HG03378 (cell line): ENCODE measurements around the gene MACROD2.
"Not testable (repeated sequence)": the region's sequence is repeated elsewhere in the genome, so short reads cannot be mapped to it uniquely, and the experiment has no call there.

Experiments used
- ATAC-seq: cut with Tn5 transposase; IDR thresholded peaks from one replicate; pipeline ENCODE4 v1.9.1; 2021; ENCODE audit warnings: mild to moderate bottlenecking, moderate library complexity; ENCODE audit not compliant: unreplicated experiment

Gene MACROD2

DNA sequence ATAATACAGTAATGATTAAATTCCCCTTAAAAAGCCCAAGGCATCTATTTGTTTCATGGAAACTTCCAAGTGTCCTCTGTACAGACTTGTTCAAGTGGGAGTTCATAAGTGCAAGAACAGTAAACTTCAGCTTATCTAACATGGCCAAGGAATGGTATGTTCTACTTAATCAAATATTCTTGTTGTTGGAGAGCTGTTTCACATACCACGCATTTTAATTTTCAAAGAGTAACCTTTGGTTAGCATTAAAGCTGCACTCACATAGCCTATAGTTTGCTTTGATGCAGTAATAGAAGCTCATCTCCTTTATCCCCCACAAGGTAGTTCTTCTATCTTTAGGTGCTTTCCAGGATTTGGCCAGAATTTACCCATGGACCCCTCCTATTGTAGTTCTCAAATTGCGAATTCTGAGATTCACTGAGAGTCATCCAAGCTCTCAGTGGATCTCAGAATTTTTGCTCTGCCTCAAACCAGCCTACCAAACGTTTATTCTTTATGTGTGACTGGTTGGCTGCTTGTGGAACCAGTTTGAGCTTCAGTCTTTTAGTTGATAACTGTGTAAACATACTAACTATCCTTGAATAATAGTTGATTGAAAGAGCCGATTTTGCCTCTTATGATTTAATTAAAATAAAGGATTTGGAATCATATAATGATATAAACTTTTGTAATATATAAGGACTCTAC is 1010.1 kb downstream of the MACROD2 start:
- ATAC-seq = no peak

- no peak for ATAC-seq
These were observed 1016.3 kb downstream of the MACROD2 start for GRCh38 chr20:15011631-15012030.

DNA sequence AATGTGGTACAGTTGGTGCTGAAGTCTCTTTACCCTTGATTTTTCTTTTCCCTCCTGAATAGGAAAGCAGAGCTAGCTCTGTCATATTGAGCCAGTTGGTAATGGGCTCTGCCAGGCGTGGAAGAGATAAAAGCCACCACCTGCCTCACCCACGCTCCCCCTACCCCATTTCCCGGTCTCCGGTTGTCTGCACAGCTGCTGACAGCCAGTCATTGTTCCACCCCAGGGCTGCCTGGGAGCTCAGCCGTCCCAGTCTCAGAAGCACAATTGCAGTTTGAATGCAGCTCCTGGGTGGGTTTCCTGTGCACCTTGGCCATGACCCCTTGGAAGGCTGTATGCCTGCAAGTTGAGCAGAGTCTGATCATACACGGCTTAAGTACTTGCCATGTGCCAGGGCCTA is 1017.2 kb downstream of the MACROD2 start:
- no peak for ATAC-seq

GRCh38 chr20:15016875-15017274 is 1021.6 kb downstream of the MACROD2 start:
- ATAC-seq = not testable (repeated sequence)

DNA sequence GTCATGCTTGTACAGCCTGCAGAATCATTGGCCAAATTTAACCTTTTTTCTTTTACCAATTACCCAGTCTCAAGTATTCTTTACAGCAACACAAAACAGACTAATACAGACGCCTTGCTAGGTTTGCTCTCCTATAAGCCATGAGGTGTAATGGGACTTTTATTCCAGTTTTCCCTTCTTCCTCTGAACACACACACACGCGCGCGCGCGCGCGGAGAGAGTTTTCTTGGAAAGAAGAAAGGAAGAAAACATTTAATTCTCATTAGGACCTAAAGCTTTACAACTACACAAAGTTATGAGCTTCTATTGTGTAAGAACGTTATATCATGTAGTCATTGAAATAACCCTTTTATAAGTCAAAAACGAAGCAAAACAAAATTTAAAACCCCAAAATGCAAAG is 1023.6 kb downstream of the MACROD2 start:
- ATAC-seq = no peak

DNA sequence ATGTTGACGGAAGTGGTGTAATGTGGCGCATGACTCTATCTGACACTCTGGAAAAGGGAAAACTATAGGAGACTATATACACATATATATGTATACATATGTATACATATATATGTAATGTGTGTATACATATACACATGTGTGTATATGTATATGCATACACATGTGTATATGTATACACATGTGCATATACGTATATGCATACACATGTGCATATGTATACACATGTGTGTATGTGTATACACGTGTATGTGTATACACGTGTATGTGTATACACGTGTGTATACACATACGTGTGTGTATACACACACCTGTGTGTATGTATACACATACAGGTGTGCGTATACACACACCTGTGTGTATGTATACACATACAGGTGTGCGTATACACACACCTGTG is 1025.5 kb downstream of the MACROD2 start:
- ATAC-seq = no peak

GRCh38 chr20:15022921-15023320 is 1027.6 kb downstream of the MACROD2 start:
- no peak for ATAC-seq

GRCh38 chr20:15026759-15027158 is 1031.4 kb downstream of the MACROD2 start:
- no peak for ATAC-seq

GRCh38 chr20:15030826-15031225 is 1035.5 kb downstream of the MACROD2 start:
- no peak for ATAC-seq

DNA sequence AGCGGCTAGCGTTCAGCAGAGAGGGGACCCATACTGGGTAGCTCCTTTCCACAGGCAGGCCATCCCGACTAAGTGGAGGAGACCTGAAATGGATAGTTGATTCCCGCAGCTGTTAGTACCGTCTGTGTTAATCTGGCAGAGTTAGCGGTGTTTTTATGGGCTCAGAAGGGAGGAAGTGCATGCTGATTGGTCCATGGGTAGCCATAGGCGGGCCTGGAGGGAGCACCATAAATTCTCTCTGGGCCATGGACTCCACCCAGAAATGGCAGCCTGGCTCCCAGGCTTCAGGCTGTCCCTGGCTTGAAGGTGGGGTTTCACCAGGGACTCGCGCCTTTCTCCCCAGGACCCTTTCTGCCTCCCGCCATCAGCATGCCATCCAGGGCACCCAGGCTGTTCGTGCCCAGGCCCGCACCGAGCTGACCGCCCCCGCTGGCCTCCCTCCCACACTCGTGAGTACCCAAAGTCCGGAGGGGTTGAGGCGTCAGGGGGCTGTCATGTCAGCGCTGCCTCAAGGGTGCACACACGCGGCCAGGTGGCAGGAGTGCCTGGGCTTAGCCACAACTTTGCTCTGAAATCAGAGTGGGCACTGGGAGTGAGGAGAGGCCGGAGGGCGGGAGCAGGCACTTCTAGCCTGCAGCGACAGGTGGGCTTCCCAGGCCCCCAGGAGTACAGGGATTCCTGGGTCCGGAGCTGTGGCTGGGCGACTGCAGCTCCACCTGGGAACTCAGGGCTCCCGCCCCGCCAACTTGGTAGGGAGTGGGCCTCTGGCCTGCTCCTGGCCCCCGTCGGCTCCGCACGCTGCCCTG is 1036.4 kb downstream of the MACROD2 start:
- no peak for ATAC-seq

GRCh38 chr20:15032352-15032622 is 1037.0 kb downstream of the MACROD2 start:
- ATAC-seq = no peak

DNA sequence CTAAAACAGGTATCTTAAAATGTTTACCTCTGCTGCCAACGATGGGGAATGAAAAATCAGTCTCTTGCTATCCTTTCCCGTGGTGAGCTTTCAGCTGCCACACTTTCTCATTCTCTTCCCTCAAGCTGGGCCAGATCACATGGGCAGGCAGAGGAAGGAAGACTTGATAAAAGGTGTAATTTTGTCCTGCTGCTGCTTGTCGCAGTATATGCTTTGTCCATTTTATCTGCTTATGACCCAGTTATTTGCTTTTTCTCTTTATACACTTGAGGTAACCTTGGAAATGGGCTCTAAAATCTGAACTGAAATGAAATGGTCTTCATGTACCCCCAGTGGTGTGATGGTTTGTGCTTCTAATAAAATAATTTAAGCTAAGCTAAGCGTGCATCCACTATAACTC is 1038.0 kb downstream of the MACROD2 start:
- ATAC-seq = no peak

GRCh38 chr20:15033891-15034290 is 1038.6 kb downstream of the MACROD2 start:
- ATAC-seq = no peak

GRCh38 chr20:15036948-15037347 is 1041.6 kb downstream of the MACROD2 start:
- no peak for ATAC-seq

- no peak for ATAC-seq
These were observed 1043.9 kb downstream of the MACROD2 start for GRCh38 chr20:15039088-15039752.

GRCh38 chr20:15042723-15043122 is 1047.4 kb downstream of the MACROD2 start:
- no peak for ATAC-seq

DNA sequence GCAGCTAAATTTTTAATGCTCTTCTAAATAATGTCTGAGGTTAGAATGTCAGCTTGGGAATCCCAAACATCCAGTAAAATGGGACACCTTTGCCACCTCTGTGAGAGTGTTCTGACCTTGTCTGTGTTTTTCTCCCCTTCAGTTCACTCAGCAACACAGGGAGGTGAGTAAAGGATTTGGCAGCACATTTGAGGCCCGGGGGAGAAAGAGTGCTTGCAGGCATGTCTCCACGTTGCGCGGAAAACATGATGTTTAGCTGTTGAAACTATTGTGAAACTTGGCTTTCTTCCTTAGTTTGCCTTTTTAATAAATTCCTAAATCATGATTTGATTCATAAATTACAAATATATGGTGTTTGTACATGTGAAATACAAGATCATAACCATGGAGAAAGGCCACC is 1049.9 kb downstream of the MACROD2 start:
- no peak for ATAC-seq

DNA sequence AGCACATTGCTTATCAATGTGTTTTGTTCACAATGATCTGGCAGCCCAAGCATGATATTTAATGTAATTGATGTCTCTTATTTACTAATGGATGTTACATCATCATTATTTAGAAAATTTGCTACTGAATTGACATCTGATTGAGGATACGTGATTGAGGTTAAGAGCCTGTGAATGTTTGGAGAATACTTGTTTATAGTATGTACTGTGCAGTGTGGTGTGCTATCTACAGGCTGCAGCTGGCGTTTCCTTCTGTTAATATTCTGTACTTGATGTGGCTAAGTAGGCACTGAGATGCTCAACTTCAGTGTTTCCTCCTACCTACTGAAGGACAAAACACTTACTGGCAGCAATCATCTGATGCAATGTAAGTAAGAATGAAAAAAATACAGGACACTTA is 1051.7 kb downstream of the MACROD2 start:
- no peak for ATAC-seq

GRCh38 chr20:15047601-15048000 is 1052.3 kb downstream of the MACROD2 start:
- ATAC-seq = no peak

DNA sequence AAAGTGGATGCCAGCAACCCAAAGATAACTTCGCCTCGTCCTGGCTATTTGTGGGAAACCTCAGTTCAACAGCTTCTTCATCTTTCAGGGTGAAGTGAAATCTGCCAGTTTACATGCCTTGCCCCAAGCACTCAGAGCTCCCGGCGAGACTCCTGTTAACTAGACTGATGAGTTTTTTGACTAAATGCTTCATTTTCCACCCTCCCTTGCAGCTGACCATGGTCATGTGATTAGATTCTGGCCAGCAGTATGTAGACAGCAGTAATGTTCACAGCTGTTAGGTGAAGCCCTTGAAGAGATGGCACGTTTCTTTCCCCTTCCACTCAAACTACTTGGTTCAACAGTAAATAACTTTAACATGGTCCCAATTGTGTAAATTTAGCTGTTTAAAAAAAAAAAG is 1060.9 kb downstream of the MACROD2 start:
- ATAC-seq = no peak

GRCh38 chr20:15058841-15059240 is 1063.5 kb downstream of the MACROD2 start:
- ATAC-seq = no peak

- ATAC-seq = no peak
These were observed 1064.1 kb downstream of the MACROD2 start for GRCh38 chr20:15059438-15059837.
